B cell (primary cell): ENCODE data around the gene APOBEC3C.

Experiments used
- EZH2 ChIP-seq: IDR thresholded peaks from 2 replicates; pipeline ENCODE4 v1.6.1; 2012; ENCODE audit warnings: borderline replicate concordance, low read depth, mild to moderate bottlenecking, moderate library complexity, low read length; ENCODE audit not compliant: insufficient read depth, poor library complexity, severe bottlenecking
- TF ChIP-seq, protein P1 (sequence below): fragments of 200-600 bp; IDR thresholded peaks from one replicate; pipeline ENCODE4 v1.8.0; 2022; ENCODE audit warnings: antibody characterized with exemption, mild to moderate bottlenecking

DNA sequence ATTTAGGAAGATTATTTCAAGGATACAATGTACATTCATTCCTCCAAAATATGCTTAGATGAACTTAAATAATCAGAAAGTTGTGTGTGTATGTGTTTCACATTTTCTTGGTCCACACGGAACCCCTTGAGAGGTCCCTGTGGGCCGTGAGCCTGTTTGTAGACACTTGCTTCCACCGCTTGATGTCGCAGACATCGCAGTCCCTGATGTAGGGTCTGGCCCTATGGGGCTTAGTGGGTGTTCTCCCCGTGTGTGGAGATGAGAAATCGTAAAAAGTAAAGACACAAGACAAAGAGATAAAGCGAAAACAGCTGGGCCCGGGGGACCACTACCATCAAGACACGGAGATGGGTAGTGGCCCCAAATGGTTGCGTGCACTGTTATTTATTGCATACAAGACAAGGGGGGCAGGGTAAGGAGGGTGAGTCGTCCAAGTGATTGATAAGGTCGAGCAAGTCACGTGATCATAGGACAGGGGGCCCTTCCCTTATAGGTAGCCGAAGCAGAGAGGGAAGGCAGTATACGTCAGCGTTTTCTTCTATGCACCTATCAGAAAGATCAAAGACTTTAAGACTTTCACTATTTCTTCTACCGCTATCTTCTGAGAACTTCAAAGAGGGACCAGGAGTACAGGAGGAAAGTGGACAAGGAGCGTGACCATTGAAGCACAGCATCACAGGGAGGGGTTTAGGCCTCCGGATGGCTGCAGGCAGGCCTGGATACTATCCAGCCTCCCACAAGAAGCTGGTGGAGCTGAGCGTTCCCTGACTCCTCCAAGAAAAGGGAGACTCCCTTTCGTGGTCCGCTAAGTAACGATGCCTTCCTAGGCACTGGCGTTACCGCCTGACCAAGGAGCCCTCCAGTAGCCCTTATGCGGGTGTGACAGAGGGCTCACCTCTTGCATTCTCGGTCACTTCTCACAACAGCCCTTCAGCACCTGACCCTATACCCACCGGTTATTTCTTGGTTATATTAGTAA lies 1.2 kb upstream of the APOBEC3C start:
- TF ChIP-seq, protein P1, sequence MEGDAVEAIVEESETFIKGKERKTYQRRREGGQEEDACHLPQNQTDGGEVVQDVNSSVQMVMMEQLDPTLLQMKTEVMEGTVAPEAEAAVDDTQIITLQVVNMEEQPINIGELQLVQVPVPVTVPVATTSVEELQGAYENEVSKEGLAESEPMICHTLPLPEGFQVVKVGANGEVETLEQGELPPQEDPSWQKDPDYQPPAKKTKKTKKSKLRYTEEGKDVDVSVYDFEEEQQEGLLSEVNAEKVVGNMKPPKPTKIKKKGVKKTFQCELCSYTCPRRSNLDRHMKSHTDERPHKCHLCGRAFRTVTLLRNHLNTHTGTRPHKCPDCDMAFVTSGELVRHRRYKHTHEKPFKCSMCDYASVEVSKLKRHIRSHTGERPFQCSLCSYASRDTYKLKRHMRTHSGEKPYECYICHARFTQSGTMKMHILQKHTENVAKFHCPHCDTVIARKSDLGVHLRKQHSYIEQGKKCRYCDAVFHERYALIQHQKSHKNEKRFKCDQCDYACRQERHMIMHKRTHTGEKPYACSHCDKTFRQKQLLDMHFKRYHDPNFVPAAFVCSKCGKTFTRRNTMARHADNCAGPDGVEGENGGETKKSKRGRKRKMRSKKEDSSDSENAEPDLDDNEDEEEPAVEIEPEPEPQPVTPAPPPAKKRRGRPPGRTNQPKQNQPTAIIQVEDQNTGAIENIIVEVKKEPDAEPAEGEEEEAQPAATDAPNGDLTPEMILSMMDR = no peak
- TF ChIP-seq EZH2 = no peak
